Activated CD4-positive, alpha-beta T cell treated with anti-CD3 and anti-CD28 coated beads, Interleukin-2, amount 50 U/mL, for 4 hours (primary cell): ENCODE data around the gene RAB11FIP4.
"Not testable (repeated sequence)": the region's sequence is repeated elsewhere in the genome, so short reads cannot be mapped to it uniquely, and the experiment has no call there.

Experiments
- DNase-seq, 2 experiments: peaks; one replicate each; pipeline ENCODE4 v3.0.0-alpha.2; 2020

RAB11FIP4 gene

GRCh38 chr17:31391496-31391949, at the start of gene RAB11FIP4:
RAB11FIP4 (plus strand) TSS chr17:31391675; CDS start chr17:31391853, 178 bp downstream.
- DNase-seq = no peak

GRCh38 chr17:31345191-31345747, 46.2 kb upstream of the RAB11FIP4 start:
- not testable (repeated sequence) for DNase-seq

- DNase-seq = no peak
These were observed 42.0 kb upstream of the RAB11FIP4 start for GRCh38 chr17:31349454-31349853.

- DNase-seq = no peak
These were observed 35.5 kb upstream of the RAB11FIP4 start for GRCh38 chr17:31355935-31356334.

GRCh38 chr17:31357091-31357490, 34.4 kb upstream of the RAB11FIP4 start:
- no peak for DNase-seq

- no peak for DNase-seq
These were observed 33.6 kb upstream of the RAB11FIP4 start for GRCh38 chr17:31357839-31358394.

- no peak for DNase-seq
These were observed 27.5 kb upstream of the RAB11FIP4 start for GRCh38 chr17:31364012-31364411.

GRCh38 chr17:31366088-31366487, 25.4 kb upstream of the RAB11FIP4 start:
- no peak for DNase-seq

- no peak for DNase-seq
These were observed 22.2 kb upstream of the RAB11FIP4 start for GRCh38 chr17:31369266-31369665.

GRCh38 chr17:31371511-31372097, 19.9 kb upstream of the RAB11FIP4 start:
- DNase-seq = no peak

GRCh38 chr17:31373150-31374093, 18.1 kb upstream of the RAB11FIP4 start:
- no peak for DNase-seq

- DNase-seq = no peak
These were observed 17.4 kb upstream of the RAB11FIP4 start for GRCh38 chr17:31374094-31374447.

GRCh38 chr17:31374503-31374902, 17.0 kb upstream of the RAB11FIP4 start:
- DNase-seq = no peak

GRCh38 chr17:31378638-31379037, 12.8 kb upstream of the RAB11FIP4 start:
- no peak for DNase-seq

GRCh38 chr17:31379597-31380205, 11.8 kb upstream of the RAB11FIP4 start:
- DNase-seq = no peak

GRCh38 chr17:31381165-31381668, 10.3 kb upstream of the RAB11FIP4 start:
- DNase-seq = no peak

GRCh38 chr17:31382668-31383275, 8.7 kb upstream of the RAB11FIP4 start:
- not testable (repeated sequence) for DNase-seq

GRCh38 chr17:31383488-31383887, 8.0 kb upstream of the RAB11FIP4 start:
- not testable (repeated sequence) for DNase-seq

- no peak for DNase-seq
These were observed 5.8 kb upstream of the RAB11FIP4 start for GRCh38 chr17:31385428-31386285.

- no peak for DNase-seq
These were observed 4.9 kb upstream of the RAB11FIP4 start for GRCh38 chr17:31386542-31387075.

GRCh38 chr17:31387438-31387837, 4.0 kb upstream of the RAB11FIP4 start:
- DNase-seq = no peak
